Hair follicular keratinocyte (primary cell): ENCODE results near the gene SLC12A5. TPM values are rescaled to one million over a fixed set of nuclear protein-coding genes. Genes with fewer than 3 reads are reported as not detected.

ENCODE experiments used
- total RNA-seq: library from RNA; depleted of rRNA; stranded (reverse); fragments of >200 nt; gene quantifications from 2 replicates; pipeline ENCODE4 v1.2.3, GENCODE V29; 2015

The SLC12A5 gene
- 0.23 and 0.76 TPM in 2 replicates for total RNA-seq

DNA sequence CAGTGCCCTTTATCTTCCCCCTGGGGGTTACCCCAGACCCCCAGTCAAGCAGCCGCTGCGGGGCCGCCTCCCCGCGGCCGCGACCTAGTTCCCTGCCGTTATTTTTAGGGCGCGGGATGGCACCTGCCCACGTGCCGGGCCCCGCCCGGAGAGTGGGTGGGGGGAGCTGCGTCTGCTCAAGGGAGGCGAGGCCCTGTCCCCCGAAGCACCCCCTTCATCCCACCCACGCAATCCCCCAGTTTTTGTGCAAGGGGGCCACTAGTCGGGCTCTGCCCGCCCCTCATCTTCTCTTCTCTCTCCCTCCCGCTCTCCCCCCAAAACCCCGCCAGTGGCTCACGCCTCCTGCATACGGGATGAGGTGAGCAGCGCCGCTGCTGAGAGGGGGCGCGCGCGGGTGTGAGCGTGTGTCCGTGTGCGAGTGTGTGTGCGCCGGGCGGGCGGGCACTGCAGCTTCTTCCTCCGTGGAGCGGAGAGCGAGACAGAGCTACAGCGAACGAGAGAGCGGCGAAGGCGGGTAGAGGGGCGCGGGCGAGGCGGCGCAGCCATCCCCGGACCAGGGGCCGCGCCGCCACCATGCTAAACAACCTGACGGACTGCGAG, at the start of gene SLC12A5:
Gene SLC12A5 (plus strand): TSS at position 444 of the 600 bp plus-strand sequence. CDS start 130 bp downstream, at position 574.

GRCh38 chr20:46089417-46090388, 60.7 kb downstream of the SLC12A5 start, which contains the start of gene NCOA5:
NCOA5 (minus strand) TSS chr20:46089962; CDS start chr20:46079424, 10,538 bp downstream.

Other genes with a start within 250 kb of the SLC12A5 start
- not detected in 2 replicates for gene WFDC3, start 237.3 kb upstream of the SLC12A5 start, total RNA-seq
- gene DNTTIP1, start 237.3 kb upstream of the SLC12A5 start, total RNA-seq: 10.6 and 11.9 TPM in 2 replicates
- gene UBE2C, start 216.6 kb upstream of the SLC12A5 start, total RNA-seq: 57.3 and 146 TPM in 2 replicates
- gene TNNC2, start 201.9 kb upstream of the SLC12A5 start, total RNA-seq: not detected in 2 replicates
- 14.5 and 19.3 TPM in 2 replicates for gene SNX21, start 195.4 kb upstream of the SLC12A5 start, total RNA-seq
- gene ACOT8, start 171.8 kb upstream of the SLC12A5 start, total RNA-seq: 41.1 and 59.1 TPM in 2 replicates
- gene ZSWIM3, start 171.6 kb upstream of the SLC12A5 start, total RNA-seq: 2.7 and 3.2 TPM in 2 replicates
- 4.4 and 7.3 TPM in 2 replicates for gene ZSWIM1, start 148.0 kb upstream of the SLC12A5 start, total RNA-seq
- not detected in 2 replicates for gene SPATA25, start 141.6 kb upstream of the SLC12A5 start, total RNA-seq
- gene NEURL2, start 138.0 kb upstream of the SLC12A5 start, total RNA-seq: 1.7 and 3.4 TPM in 2 replicates
- gene CTSA, start 137.9 kb upstream of the SLC12A5 start, total RNA-seq: 22.9 and 26.6 TPM in 2 replicates
- 123 and 157 TPM in 2 replicates for gene PLTP, start 117.1 kb upstream of the SLC12A5 start, total RNA-seq
- 14.2 and 14.9 TPM in 2 replicates for gene PCIF1, start 94.5 kb upstream of the SLC12A5 start, total RNA-seq
- gene ZNF335, start 57.0 kb upstream of the SLC12A5 start, total RNA-seq: 11.1 and 12.6 TPM in 2 replicates
- 49.9 and 508 TPM in 2 replicates for gene MMP9, start 20.3 kb upstream of the SLC12A5 start, total RNA-seq
- gene NCOA5, start 60.7 kb downstream of the SLC12A5 start, total RNA-seq: 12.1 and 14.0 TPM in 2 replicates
- gene CD40, start 89.1 kb downstream of the SLC12A5 start, total RNA-seq: 7.4 and 10.9 TPM in 2 replicates